ENCODE measurements around the gene RPS18. TPM values are rescaled to one million over a fixed set of nuclear protein-coding genes. Genes with fewer than 3 reads are reported as not detected.

Gene RPS18
- total and polyA plus RNA-seq, 2 of the 13 experiments (the other 11 are each of a cell fraction or from before 2014, with no cell fraction given) = 3,896 to 5,806 TPM

- TF ChIP-seq, protein P1, sequence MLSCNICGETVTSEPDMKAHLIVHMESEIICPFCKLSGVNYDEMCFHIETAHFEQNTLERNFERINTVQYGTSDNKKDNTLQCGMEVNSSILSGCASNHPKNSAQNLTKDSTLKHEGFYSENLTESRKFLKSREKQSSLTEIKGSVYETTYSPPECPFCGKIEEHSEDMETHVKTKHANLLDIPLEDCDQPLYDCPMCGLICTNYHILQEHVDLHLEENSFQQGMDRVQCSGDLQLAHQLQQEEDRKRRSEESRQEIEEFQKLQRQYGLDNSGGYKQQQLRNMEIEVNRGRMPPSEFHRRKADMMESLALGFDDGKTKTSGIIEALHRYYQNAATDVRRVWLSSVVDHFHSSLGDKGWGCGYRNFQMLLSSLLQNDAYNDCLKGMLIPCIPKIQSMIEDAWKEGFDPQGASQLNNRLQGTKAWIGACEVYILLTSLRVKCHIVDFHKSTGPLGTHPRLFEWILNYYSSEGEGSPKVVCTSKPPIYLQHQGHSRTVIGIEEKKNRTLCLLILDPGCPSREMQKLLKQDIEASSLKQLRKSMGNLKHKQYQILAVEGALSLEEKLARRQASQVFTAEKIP (CRISPR knock-in tag; IDR thresholded peaks at IDR 0.05; ENCODE audit: borderline replicate concordance) = no peak
- TF ChIP-seq RBM22 (optimal IDR thresholded peaks at IDR 0.05; ENCODE audit: low read length) (no peak), MEIS2 (CRISPR knock-in tag; IDR thresholded peaks at IDR 0.05) (peak; percentile 54; the same call in 1 of the 2 replicates), MYC (CRISPR knock-in tag; IDR thresholded peaks at IDR 0.05; ENCODE audit: borderline replicate concordance) (peak; percentile 42; the same call in 1 of the 2 replicates), EEA1 (CRISPR knock-in tag; IDR thresholded peaks at IDR 0.05; ENCODE audit: borderline replicate concordance) (peak; percentile 36; the same call in 1 of the 2 replicates), MZF1 (CRISPR knock-in tag; IDR thresholded peaks at IDR 0.05; ENCODE audit: borderline replicate concordance) (0 out of 2 replicates have a peak, but pooled peaks have one; percentile 55), NFKBIZ (CRISPR knock-in tag; IDR thresholded peaks at IDR 0.05) (0 out of 2 replicates have a peak, but pooled peaks have one; percentile 25), IKZF5 (CRISPR knock-in tag; IDR thresholded peaks at IDR 0.05) (peak; percentile 44), ZFP90 (CRISPR knock-in tag; IDR thresholded peaks at IDR 0.05; ENCODE audit: borderline replicate concordance) (0 out of 2 replicates have a peak, but pooled peaks have one; percentile 42), FOXM1 (CRISPR knock-in tag; IDR thresholded peaks at IDR 0.05) (no peak), ZFP36L2 (CRISPR knock-in tag; IDR thresholded peaks at IDR 0.05) (0 out of 2 replicates have a peak, but pooled peaks have one; percentile 47), HES4 (CRISPR knock-in tag; IDR thresholded peaks at IDR 0.05; ENCODE audit: borderline replicate concordance) (0 out of 2 replicates have a peak, but pooled peaks have one; percentile 59), CBFB (CRISPR knock-in tag; IDR thresholded peaks at IDR 0.05) (peak; percentile 41; the same call in 1 of the 2 replicates), TBP (CRISPR knock-in tag; IDR thresholded peaks at IDR 0.05) (no peak), TMF1 (CRISPR knock-in tag; IDR thresholded peaks at IDR 0.05; ENCODE audit: low read depth) (no peak), WIZ (CRISPR knock-in tag; IDR thresholded peaks at IDR 0.05) (0 out of 2 replicates have a peak, but pooled peaks have one; percentile 63), RFXANK (CRISPR knock-in tag; IDR thresholded peaks at IDR 0.05) (no peak), ETV6 (CRISPR knock-in tag; conservative IDR thresholded peaks at IDR 0.05) (peak; percentile 38; the same call in 1 of the 2 replicates), ETV5 (CRISPR knock-in tag; IDR thresholded peaks at IDR 0.05; ENCODE audit: borderline replicate concordance) (0 out of 2 replicates have a peak, but pooled peaks have one; percentile 22)
- TF ChIP-seq, protein P2, sequence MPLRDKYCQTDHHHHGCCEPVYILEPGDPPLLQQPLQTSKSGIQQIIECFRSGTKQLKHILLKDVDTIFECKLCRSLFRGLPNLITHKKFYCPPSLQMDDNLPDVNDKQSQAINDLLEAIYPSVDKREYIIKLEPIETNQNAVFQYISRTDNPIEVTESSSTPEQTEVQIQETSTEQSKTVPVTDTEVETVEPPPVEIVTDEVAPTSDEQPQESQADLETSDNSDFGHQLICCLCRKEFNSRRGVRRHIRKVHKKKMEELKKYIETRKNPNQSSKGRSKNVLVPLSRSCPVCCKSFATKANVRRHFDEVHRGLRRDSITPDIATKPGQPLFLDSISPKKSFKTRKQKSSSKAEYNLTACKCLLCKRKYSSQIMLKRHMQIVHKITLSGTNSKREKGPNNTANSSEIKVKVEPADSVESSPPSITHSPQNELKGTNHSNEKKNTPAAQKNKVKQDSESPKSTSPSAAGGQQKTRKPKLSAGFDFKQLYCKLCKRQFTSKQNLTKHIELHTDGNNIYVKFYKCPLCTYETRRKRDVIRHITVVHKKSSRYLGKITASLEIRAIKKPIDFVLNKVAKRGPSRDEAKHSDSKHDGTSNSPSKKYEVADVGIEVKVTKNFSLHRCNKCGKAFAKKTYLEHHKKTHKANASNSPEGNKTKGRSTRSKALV (CRISPR knock-in tag; IDR thresholded peaks at IDR 0.05) = no peak
- TF ChIP-seq, protein P3, sequence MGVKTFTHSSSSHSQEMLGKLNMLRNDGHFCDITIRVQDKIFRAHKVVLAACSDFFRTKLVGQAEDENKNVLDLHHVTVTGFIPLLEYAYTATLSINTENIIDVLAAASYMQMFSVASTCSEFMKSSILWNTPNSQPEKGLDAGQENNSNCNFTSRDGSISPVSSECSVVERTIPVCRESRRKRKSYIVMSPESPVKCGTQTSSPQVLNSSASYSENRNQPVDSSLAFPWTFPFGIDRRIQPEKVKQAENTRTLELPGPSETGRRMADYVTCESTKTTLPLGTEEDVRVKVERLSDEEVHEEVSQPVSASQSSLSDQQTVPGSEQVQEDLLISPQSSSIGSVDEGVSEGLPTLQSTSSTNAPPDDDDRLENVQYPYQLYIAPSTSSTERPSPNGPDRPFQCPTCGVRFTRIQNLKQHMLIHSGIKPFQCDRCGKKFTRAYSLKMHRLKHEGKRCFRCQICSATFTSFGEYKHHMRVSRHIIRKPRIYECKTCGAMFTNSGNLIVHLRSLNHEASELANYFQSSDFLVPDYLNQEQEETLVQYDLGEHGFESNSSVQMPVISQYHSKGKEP (CRISPR knock-in tag; IDR thresholded peaks at IDR 0.05) = peak; percentile 72; the same call in 1 of the 2 replicates
- TF ChIP-seq, protein P4, sequence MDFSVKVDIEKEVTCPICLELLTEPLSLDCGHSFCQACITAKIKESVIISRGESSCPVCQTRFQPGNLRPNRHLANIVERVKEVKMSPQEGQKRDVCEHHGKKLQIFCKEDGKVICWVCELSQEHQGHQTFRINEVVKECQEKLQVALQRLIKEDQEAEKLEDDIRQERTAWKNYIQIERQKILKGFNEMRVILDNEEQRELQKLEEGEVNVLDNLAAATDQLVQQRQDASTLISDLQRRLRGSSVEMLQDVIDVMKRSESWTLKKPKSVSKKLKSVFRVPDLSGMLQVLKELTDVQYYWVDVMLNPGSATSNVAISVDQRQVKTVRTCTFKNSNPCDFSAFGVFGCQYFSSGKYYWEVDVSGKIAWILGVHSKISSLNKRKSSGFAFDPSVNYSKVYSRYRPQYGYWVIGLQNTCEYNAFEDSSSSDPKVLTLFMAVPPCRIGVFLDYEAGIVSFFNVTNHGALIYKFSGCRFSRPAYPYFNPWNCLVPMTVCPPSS (IDR thresholded peaks at IDR 0.05) = no peak
Observed at GRCh38 chr6:33313709-33314514, 42.0 kb downstream of the RPS18 start, which contains the start of gene TAPBP (continued).

Data from HepG2 (cell line).